GM18526 (cell line): ENCODE measurements around the gene CSNK1D.

Experiments used
- POLR2A ChIP-seq: IDR thresholded peaks from 3 replicates; pipeline ENCODE4 v1.6.1; 2011; ENCODE audit not compliant: insufficient read length; ENCODE audit errors: extremely low read depth

CSNK1D gene

GRCh38 chr17:82243648-82244412 is 29.7 kb downstream of the CSNK1D start:
- no peak for TF ChIP-seq POLR2A

- no peak for TF ChIP-seq POLR2A
Observed at GRCh38 chr17:82242977-82243647, 30.4 kb downstream of the CSNK1D start.

- TF ChIP-seq POLR2A: no peak
Observed at GRCh38 chr17:82242698-82242976, 30.9 kb downstream of the CSNK1D start.

- no peak for TF ChIP-seq POLR2A
Observed at GRCh38 chr17:82241926-82242697, 31.4 kb downstream of the CSNK1D start.

GRCh38 chr17:82241183-82241925 is 32.1 kb downstream of the CSNK1D start:
- no peak for TF ChIP-seq POLR2A

- peak; percentile 10 for TF ChIP-seq POLR2A
Observed at GRCh38 chr17:82240506-82241182, 32.9 kb downstream of the CSNK1D start.

- no peak for TF ChIP-seq POLR2A
Observed at GRCh38 chr17:82239926-82240505, 33.5 kb downstream of the CSNK1D start.

- no peak for TF ChIP-seq POLR2A
Observed at GRCh38 chr17:82239401-82239925, 34.0 kb downstream of the CSNK1D start.

GRCh38 chr17:82238472-82239201 is 34.9 kb downstream of the CSNK1D start:
- no peak for TF ChIP-seq POLR2A

- TF ChIP-seq POLR2A: no peak
Observed at GRCh38 chr17:82237746-82238471, 35.6 kb downstream of the CSNK1D start.

- TF ChIP-seq POLR2A: no peak
Observed at GRCh38 chr17:82237083-82237745, 36.3 kb downstream of the CSNK1D start.

- TF ChIP-seq POLR2A: no peak
Observed at GRCh38 chr17:82236142-82236971, 37.1 kb downstream of the CSNK1D start.
